Endothelial cell (in vitro differentiated cells): ENCODE data around the gene CNTNAP5. TPM values are rescaled to one million over a fixed set of nuclear protein-coding genes. Genes with fewer than 3 reads are reported as not detected.

Experiments
- DNase-seq: peaks from one replicate; pipeline ENCODE4 v3.0.0; 2021; ENCODE audit warnings: low spot score
- H3K27ac Mint-ChIP-seq: one replicate; pipeline ENCODE4 v1.8.0; 2021; ENCODE audit warnings: mixed read lengths, inconsistent platforms; ENCODE audit not compliant: unreplicated experiment
- H3K27me3 Mint-ChIP-seq: one replicate; pipeline ENCODE4 v1.8.0; 2021; ENCODE audit warnings: mild to moderate bottlenecking, moderate library complexity, mixed read lengths, inconsistent platforms; ENCODE audit not compliant: unreplicated experiment
- H3K36me3 Mint-ChIP-seq: one replicate; pipeline ENCODE4 v1.8.0; 2021; ENCODE audit warnings: mild to moderate bottlenecking, low read depth, mixed read lengths, inconsistent platforms; ENCODE audit not compliant: unreplicated experiment
- H3K4me1 Mint-ChIP-seq: one replicate; pipeline ENCODE4 v1.8.0; 2021; ENCODE audit warnings: mild to moderate bottlenecking, mixed read lengths, inconsistent platforms; ENCODE audit not compliant: unreplicated experiment
- H3K4me3 Mint-ChIP-seq: one replicate; pipeline ENCODE4 v1.8.0; 2021; ENCODE audit warnings: mild to moderate bottlenecking, mixed read lengths, inconsistent platforms; ENCODE audit not compliant: unreplicated experiment
- H3K9me3 Mint-ChIP-seq: one replicate; pipeline ENCODE4 v1.8.0; 2021; ENCODE audit warnings: mixed read lengths, inconsistent platforms; ENCODE audit not compliant: unreplicated experiment
- CTCF ChIP-seq: fragments of 200-600 bp; sonication (generic); IDR thresholded peaks from one replicate; pipeline ENCODE4 v1.5.0; 2021; ENCODE audit warnings: antibody characterized with exemption; ENCODE audit not compliant: unreplicated experiment
- total RNA-seq: library from RNA; stranded (reverse); fragmentation: NEBNext Ultra II Directional; extraction: Animal tissue kit (Norgen Biotek cat#: 25700); gene quantifications from one replicate; pipeline ENCODE4 v1.2.1, GENCODE V29; 2021; ENCODE audit not compliant: unreplicated experiment

The CNTNAP5 gene
- total RNA-seq, 1 donor from 2014 or later, result 5.0 TPM

GRCh38 chr2:124250433-124250832, 225.3 kb downstream of the CNTNAP5 start:
- TF ChIP-seq CTCF, result no peak
- Mint-ChIP-seq H3K9me3 (no peaks in the 10 kb centered on the region), H3K4me1 (peaks cover 11% of the 10 kb centered on the region), H3K27ac (no peak overlapping the region), H3K27me3 (no peaks in the 10 kb centered on the region), H3K4me3 (no peak overlapping the region), H3K36me3 (no peaks in the 10 kb centered on the region)
- DNase-seq, result no peak

GRCh38 chr2:124254621-124255020, 229.5 kb downstream of the CNTNAP5 start:
- no peak for DNase-seq
- TF ChIP-seq CTCF, result no peak
- Mint-ChIP-seq H3K4me1 (peaks cover 4% of the 10 kb centered on the region), H3K9me3 (no peaks in the 10 kb centered on the region), H3K36me3 (no peaks in the 10 kb centered on the region), H3K27ac (no peak overlapping the region), H3K4me3 (no peak overlapping the region), H3K27me3 (no peaks in the 10 kb centered on the region)

DNA sequence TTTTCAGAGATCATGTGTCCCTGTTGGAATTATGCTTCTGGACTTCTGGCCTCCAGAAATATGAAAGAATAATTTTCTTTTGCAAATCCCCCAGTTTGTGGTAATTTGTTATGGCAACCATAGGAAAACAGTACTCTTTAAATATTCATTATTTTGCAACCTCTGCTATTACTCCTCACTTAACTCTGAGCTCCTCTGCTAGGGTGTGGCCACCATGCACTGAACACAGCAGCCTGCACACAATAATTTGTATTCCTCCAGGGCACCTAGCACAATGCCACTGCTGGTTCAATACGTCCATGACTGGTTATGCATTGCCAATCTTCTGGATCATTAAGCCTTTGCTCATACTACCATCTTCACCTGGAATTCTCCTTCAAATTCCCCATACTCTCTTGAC, 232.0 kb downstream of the CNTNAP5 start:
- Mint-ChIP-seq H3K27me3 (no peaks in the 10 kb centered on the region), H3K4me3 (no peak overlapping the region), H3K9me3 (no peaks in the 10 kb centered on the region), H3K36me3 (no peaks in the 10 kb centered on the region), H3K4me1 (no peaks in the 10 kb centered on the region), H3K27ac (no peak overlapping the region)
- no peak for DNase-seq
- TF ChIP-seq CTCF, result no peak

DNA sequence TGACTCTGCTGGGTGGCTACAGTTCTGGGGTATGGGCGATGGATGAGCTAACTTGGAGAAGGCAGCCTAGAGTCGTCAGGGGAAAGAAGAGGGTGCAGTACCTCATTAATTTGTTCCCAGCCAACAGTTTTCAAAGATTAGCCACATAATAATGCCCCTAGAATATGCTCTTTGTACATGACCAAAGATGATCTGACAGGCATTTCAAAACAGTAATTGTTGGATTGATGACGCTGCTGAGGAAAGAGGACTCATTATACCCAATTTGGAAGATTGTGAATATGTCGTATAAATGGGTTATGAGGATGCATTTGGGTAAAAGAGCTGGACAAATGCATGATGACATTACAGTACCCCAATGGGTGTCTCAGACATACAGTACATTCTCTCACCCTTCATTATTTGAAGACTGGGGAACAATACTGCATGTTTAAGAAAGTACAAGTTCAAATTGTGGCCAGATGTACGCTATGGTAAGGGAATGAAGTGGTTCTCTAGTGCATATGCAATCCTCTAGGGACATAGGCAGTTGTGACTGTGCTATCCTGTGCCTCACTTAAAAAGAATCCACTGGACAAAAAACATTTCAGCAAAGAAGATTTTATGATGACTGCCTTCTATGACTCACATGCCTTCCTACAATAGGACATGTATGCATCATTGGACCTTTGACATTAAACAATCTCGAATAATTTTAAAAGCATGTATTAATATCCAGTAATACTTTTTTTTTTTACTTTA, 233.2 kb downstream of the CNTNAP5 start:
- Mint-ChIP-seq H3K4me1 (no peaks in the 10 kb centered on the region), H3K36me3 (no peaks in the 10 kb centered on the region), H3K27me3 (no peaks in the 10 kb centered on the region), H3K4me3 (no peak overlapping the region), H3K27ac (no peak overlapping the region), H3K9me3 (no peaks in the 10 kb centered on the region)
- no peak for TF ChIP-seq CTCF
- DNase-seq, result no peak

DNA sequence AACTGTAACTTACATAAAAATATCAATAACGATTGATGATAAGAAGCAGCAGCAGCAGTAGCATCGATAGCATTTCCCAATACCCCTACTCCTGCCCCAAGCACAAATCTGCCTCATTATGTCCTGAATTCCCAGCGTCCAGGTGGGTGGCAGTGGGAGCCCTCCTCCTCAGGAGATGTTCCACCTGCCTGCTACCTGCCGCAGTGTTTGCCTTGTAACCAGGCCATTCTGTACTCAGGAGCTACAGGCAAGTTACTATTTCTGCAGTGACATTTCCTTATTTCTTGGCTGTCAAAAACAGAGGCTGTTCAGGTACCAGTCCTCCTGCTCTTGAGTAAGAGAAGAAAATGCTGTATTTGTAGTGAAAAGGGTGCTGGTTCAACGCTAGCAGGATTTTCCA, 236.4 kb downstream of the CNTNAP5 start:
- no peak overlapping the region for H3K27ac Mint-ChIP-seq
- no peak for TF ChIP-seq CTCF
- H3K4me1 Mint-ChIP-seq, result no peaks in the 10 kb centered on the region
- H3K4me3 Mint-ChIP-seq, result no peak overlapping the region
- no peaks in the 10 kb centered on the region for H3K9me3 Mint-ChIP-seq
- no peaks in the 10 kb centered on the region for H3K27me3 Mint-ChIP-seq
- H3K36me3 Mint-ChIP-seq, result no peaks in the 10 kb centered on the region
- no peak for DNase-seq
